GM18502 (cell line): Measurements from ENCODE around the gene LCLAT1.

ENCODE experiments used
- ATAC-seq: cut with Tn5 transposase; IDR thresholded peaks from one replicate; pipeline ENCODE4 v1.9.1; 2021; ENCODE audit warnings: mild to moderate bottlenecking; ENCODE audit not compliant: unreplicated experiment, poor library complexity

Gene LCLAT1

DNA sequence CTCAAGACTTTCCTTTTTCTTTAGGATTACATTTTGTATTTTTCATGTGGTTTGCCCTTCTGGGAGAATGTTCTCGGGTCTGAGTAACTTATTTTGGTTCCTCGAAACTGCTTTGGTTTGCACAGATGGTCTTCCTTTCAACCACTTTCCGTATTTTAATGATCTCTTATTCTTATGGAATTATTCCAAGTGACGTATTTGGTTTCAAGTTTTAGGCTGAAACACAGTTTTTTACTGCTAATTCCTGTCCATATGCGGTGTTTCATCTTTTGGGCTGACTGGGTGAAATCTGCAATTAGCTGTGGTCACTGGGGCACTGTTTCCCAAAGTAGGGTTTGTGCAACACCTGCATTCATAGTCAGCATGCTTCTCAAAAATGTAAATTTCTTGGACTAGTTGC lies 237.5 kb downstream of the LCLAT1 start:
- ATAC-seq = no peak

DNA sequence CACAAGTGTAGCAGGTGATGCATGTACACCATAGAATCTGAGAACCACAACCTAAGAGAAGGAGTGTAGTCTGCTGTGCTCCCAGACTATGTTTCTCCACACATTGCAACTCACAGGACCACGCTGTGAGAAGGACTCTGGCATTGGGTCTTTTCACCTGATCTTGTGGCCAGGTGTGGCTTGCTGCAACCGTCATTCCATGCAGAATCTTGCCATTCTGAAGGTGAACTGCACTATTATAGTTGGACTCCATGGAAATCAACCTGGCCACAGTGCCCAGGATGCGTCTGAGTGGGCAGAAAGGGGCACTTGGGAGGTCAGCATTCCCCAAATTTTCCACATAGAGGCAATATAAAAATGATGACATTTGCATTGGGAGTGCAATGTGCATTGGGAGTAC lies 237.9 kb downstream of the LCLAT1 start:
- no peak for ATAC-seq

DNA sequence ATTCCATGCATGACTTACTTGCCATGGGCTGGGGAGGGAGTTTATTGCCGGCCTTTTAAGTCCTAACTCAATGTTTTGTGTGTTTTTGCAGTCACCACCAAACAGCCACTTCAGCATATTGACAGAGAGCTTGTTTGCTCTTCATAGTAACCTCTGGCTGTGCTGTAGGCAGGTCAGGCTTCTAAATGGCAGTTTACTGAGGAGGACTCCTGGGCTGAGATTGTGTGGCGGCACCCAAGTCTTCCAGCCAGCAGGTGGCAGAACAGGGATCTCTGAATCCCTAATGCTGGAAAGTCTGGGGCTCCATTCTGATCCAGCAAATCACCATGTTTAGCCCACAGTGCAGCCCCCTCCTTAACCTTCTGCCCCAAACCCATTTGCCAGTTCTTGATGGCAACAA lies 239.0 kb downstream of the LCLAT1 start:
- no peak for ATAC-seq

- ATAC-seq = no peak
Measured at GRCh38 chr2:30686669-30687068, 239.6 kb downstream of the LCLAT1 start.

GRCh38 chr2:30688956-30689401 lies 241.9 kb downstream of the LCLAT1 start:
- ATAC-seq = no peak

- no peak for ATAC-seq
Measured at GRCh38 chr2:30689496-30690125, 242.6 kb downstream of the LCLAT1 start.

DNA sequence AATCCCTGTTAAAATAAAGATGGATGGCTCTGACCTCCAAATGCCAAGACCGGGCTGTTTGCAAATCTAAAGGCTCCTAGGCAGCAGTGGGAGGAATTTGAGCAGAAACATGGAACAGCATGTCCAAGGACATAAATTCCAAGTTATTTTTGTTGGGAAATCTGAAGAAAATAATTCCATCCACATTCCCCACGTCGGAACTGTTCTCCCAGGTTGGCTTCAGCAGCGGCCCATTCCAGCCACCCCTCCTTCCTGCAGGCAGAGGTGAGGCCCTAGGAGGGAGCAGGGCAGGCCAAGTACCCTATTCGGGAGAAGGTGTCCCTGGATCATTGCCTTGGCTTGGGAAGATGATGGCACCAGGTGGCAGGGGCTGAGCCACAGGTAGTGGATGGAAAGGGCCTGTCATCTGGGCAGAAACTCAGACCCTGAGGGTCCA lies 243.1 kb downstream of the LCLAT1 start:
- no peak for ATAC-seq

DNA sequence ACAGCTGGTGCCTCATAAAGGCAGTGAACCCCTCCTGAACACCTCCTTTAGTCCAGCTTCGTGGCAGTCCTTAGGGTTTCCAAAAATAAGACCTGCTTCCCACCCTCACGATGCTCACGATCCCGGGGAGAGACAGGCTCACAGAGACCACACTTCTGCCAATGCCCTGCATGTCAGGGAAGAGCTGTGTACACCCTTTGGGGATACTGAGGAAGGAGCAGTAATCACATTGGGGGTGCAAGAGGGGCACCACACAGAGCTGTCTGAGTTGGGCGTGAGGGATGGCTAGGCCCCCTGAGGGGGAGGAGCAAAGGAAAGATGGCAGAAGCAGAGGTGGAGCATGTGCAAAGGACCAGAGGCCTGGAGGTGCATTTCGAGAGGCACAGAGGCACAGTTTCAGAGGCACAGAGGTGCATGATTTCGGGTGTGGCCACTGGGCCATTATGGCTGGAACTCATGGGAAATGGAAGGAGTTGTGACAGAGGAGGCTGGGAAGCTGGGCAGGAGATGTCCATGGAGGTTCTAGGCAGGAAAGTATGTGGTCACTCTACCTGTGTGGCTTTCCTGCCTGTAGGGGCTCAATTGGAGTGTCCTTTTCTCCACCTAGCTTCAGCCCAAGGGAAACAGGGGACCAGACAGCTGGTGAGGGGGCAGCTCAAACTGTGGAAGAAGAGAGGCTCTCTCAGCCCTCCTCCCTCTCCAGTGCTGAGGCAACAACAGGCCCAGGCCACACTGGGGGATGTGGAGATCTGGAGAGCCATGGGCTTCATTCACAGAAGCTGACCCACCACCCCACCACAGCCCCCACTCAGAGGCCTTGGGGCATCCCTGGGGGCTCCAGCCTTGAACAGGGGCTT lies 244.3 kb downstream of the LCLAT1 start:
- no peak for ATAC-seq

DNA sequence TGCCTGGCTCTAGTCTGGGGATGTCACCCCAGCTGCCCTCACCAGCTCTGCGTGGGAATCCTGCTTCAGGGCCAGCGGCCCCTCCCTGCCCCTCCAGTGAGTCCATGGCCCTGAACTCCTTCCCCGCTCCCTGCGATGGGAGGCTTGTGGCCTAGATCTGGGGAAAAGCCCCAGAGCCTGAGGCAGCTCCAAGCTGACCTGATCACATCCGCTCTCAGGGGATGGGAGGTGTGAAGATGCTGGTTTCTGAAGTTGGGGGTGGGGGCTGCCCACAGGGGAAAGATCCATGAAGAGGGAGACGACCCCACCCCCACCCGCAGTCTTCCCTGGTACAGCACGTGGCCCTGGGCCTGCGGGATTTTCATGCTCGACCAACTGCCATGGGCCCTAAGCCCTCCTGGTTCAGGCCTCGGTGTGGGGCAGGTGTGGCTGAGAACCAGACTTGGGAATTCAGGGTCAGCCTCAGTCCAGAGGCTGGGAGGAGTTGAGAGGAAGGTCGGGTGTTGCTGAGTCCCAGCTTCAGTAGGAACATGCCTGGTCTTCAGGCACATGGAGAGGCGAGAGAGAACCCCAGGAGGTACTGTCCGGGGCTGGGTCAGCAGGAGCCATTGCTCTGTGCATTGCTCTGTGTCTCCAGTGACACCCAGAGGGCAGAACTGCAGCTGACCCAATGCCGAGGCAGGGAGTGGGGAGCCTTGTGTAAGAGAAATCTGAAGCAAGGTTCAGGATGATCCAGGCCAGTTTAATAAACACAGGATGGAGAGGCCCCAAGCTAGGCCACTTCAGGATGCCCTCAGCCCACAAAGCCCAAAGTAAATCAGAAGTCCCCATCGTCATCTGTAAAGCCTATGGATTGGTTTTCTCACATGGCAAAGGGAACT lies 245.1 kb downstream of the LCLAT1 start:
- ATAC-seq = no peak

DNA sequence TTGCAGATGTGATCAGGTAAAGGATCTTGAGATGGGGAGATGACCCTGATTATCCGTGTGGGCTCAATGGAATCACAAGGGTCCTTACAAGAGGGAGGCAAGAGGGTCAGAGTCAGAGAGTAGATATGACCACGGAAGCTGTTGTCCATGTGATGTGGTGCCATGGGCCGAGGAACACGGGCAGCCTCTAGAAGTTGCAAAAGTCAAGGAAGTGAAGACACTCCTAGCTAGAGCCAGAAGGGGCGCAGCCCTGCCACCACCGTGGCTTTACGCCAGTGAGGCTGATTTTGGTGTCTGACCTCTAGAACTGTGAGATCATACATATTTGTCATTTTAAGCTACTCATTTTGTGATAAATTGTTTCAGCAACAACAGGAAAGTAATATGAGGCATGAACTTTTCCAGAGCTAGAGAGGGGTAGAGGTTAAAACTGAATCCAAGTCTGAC lies 245.8 kb downstream of the LCLAT1 start:
- no peak for ATAC-seq
